ENCODE measurements around the gene COP1. TPM values are rescaled to one million over a fixed set of nuclear protein-coding genes. Genes with fewer than 3 reads are reported as not detected.

Gene COP1
- total and polyA plus RNA-seq, 2 of the 8 experiments (the other 6 are each of a cell fraction or from before 2014, with no cell fraction given), result 26.2 to 44.9 TPM

DNA sequence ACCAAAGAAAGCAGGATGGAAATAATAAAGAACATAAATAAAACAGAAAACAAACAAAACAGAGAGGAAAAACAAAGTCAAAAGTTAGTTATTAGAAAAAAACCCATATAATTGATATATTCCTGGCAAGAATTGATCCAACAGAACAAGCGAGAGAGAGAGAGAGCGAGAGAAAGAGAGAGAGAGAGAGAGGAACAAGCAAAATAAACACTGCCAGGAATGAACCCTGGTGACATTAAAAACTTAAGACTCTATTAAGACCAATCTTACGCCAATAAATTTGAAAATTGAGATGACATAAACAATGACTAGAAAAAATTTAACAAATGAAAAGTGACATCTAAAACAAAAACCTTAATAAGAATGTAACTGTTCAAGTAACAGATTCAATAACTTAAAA lies 64.1 kb downstream of the COP1 start:
- no peaks in the 10 kb centered on the region; the same call in 1 of the 2 replicates for H3K79me1 ChIP-seq (ENCODE audit: low read depth, low read length)
- WGBS, 2 experiments (ENCODE audit: extremely low coverage in 1 of 2, insufficient coverage in 1 of 2, insufficient read length in 1 of 2, insufficient replicate concordance in 2 of 2, low coverage in 1 of 2, low lambda C conversion rate in 2 of 2, missing lambda C conversion rate in 1 of 2), result 95% methylated on average over 3 of the region's 3 CpGs; no CpG with 5 or more reads in 1 of the 2 experiments
- TF ChIP-seq BACH1 (IDR thresholded peaks at IDR 0.05; ENCODE audit: low read length) (no peak), SP1 (IDR thresholded peaks at IDR 0.05; ENCODE audit: low read depth, low read length) (no peak), KDM4A (IDR thresholded peaks at IDR 0.05; ENCODE audit: low read depth, low read length, severe bottlenecking) (no peak), SP4 (IDR thresholded peaks at IDR 0.05; ENCODE audit: low read length) (no peak), RBBP5 (IDR thresholded peaks at IDR 0.05; ENCODE audit: borderline replicate concordance, low read depth, low read length) (no peak), SIX5 (IDR thresholded peaks at IDR 0.05; ENCODE audit: low read depth, low read length) (no peak), EP300 (IDR thresholded peaks at IDR 0.05; ENCODE audit: borderline replicate concordance in 1 of 2, low read depth in 2 of 2, low read length in 2 of 2) (no peak), HDAC6 (IDR thresholded peaks at IDR 0.05; ENCODE audit: low read depth, low read length) (no peak), CTBP2 (IDR thresholded peaks at IDR 0.05; ENCODE audit: borderline replicate concordance, insufficient read depth, insufficient read length, low read length) (no peak), SP2 (IDR thresholded peaks at IDR 0.05; ENCODE audit: low read length) (no peak), HDAC2 (IDR thresholded peaks at IDR 0.05; ENCODE audit: borderline replicate concordance in 1 of 2, low read depth in 2 of 2, low read length in 2 of 2) (no peak), TAF7 (optimal IDR thresholded peaks at IDR 0.05; ENCODE audit: borderline replicate concordance, low read depth, low read length) (no peak)

More for the DNA sequence above, 64.1 kb downstream of the COP1 start:
- Histone ChIP-seq H3K23me2 (ENCODE audit: low read depth, low read length) (no peaks in the 10 kb centered on the region), H3K27me3 (replicated peaks in 1 of 4; ENCODE audit: control insufficient read depth in 3 of 4, extremely low read depth in 1 of 4, insufficient read depth in 3 of 4, low read length in 3 of 4) (no peaks in the 10 kb centered on the region), H4K20me1 (replicated peaks in 1 of 2; ENCODE audit: control insufficient read depth in 1 of 2, insufficient read depth in 2 of 2, low read length in 2 of 2) (peaks cover 4% of the 10 kb centered on the region in 2 experiments), H4K8ac (ENCODE audit: extremely low read depth, insufficient read depth, low read length) (no peak overlapping the region), H3K14ac (ENCODE audit: insufficient read length) (no peak overlapping the region), H3K23ac (ENCODE audit: insufficient read length) (no peak overlapping the region), H3K9me3 (ENCODE audit: insufficient read depth in 2 of 2, low read depth in 1 of 2, low read length in 1 of 2) (no peaks in the 10 kb centered on the region), H3K4me2 (ENCODE audit: insufficient read depth in 1 of 2, low read depth in 2 of 2, low read length in 2 of 2) (no peak overlapping the region), H3K9ac (replicated peaks in 1 of 4; ENCODE audit: extremely low read depth in 1 of 4, low read depth in 3 of 4, low read length in 3 of 4) (no peak overlapping the region), H2BK15ac (ENCODE audit: low read length) (no peak overlapping the region), H4K91ac (replicated peaks; ENCODE audit: insufficient read length, low read length) (no peak overlapping the region), H4K5ac (ENCODE audit: insufficient read length, low read depth, low read length) (no peak overlapping the region), H3K4me1 (replicated peaks in 1 of 4; ENCODE audit: control insufficient read depth in 3 of 4, insufficient read depth in 4 of 4, low read length in 3 of 4) (peaks cover 0 to 2% (median 0%) of the 10 kb centered on the region in 4 experiments; a peak in 2 of 7 replicates), H2BK5ac (ENCODE audit: low read depth, low read length) (no peak overlapping the region), H2BK12ac (ENCODE audit: low read depth, low read length) (no peak overlapping the region), H2BK120ac (replicated peaks; ENCODE audit: low read depth, low read length) (no peak overlapping the region), H2AFZ (ENCODE audit: low read length) (no peak overlapping the region), H3K36me3 (ENCODE audit: control insufficient read depth in 2 of 4, insufficient read depth in 4 of 4, low read length in 3 of 4) (peaks cover 0 to 4% (median 0%) of the 10 kb centered on the region in 4 experiments; a peak in 2 of 8 replicates), H3K4me3 (ENCODE audit: extremely low read depth in 1 of 4, insufficient read depth in 2 of 4, low read depth in 3 of 4, low read length in 4 of 4) (no peak overlapping the region), H3K18ac (ENCODE audit: extremely low read depth, low read length) (no peak overlapping the region), H3K56ac (replicated peaks; ENCODE audit: insufficient read length, low read depth, low read length) (no peak overlapping the region), H3K27ac (ENCODE audit: low read depth, low read length) (no peak overlapping the region), H2AK5ac (ENCODE audit: low read depth, low read length) (no peak overlapping the region), H3K4ac (replicated peaks; ENCODE audit: insufficient read length, low read depth, low read length) (no peak overlapping the region), H2BK20ac (ENCODE audit: low read length) (no peak overlapping the region), H3K79me2 (ENCODE audit: control insufficient read depth in 1 of 2, insufficient read depth in 2 of 2, low read length in 2 of 2) (peaks cover 0 to 54% of the 10 kb centered on the region in 2 experiments; a peak in 2 of 4 replicates)
- ChIA-PET POLR2A (ENCODE audit: partially characterized antibody) (no interaction called here), CTCF (ENCODE audit: partially characterized antibody) (no interaction called here)
- DNase-seq (ENCODE audit: low read depth in 1 of 2, low spot score in 2 of 2) (no peak), FAIRE-seq (no peak)
